Chondrocyte (in vitro differentiated cells): Measurements from ENCODE around the gene FLYWCH2. TPM values are rescaled to one million over a fixed set of nuclear protein-coding genes. Genes with fewer than 3 reads are reported as not detected.
A peak's percentile ranks its signal among the peaks of the same experiment; 100 is the strongest.

Experiments
- DNase-seq: peaks from one replicate; pipeline ENCODE4 v3.0.0; 2021; ENCODE audit warnings: mixed read lengths, low spot score
- H3K27ac Mint-ChIP-seq: one replicate; pipeline ENCODE4 v1.8.0; 2021; ENCODE audit warnings: mild to moderate bottlenecking, moderate library complexity, mixed read lengths; ENCODE audit not compliant: unreplicated experiment
- H3K27me3 Mint-ChIP-seq: 2 replicates; pipeline ENCODE4 v1.8.0; 2021; ENCODE audit warnings: low read depth, mixed read lengths
- H3K36me3 Mint-ChIP-seq: 2 replicates; pipeline ENCODE4 v1.8.0; 2021; ENCODE audit warnings: low read depth, mixed read lengths
- H3K4me1 Mint-ChIP-seq: 2 replicates; pipeline ENCODE4 v1.8.0; 2021; ENCODE audit warnings: low read depth, mild to moderate bottlenecking, mixed read lengths
- H3K4me3 Mint-ChIP-seq: one replicate; pipeline ENCODE4 v1.8.0; 2021; ENCODE audit warnings: mild to moderate bottlenecking, moderate library complexity, mixed read lengths; ENCODE audit not compliant: unreplicated experiment
- H3K9me3 Mint-ChIP-seq: 2 replicates; pipeline ENCODE4 v1.8.0; 2021; ENCODE audit warnings: low read depth, mixed read lengths
- total RNA-seq: library from RNA; stranded (reverse); gene quantifications from 3 replicates; pipeline ENCODE4 v1.2.1, GENCODE V29; 2021
- TF ChIP-seq, protein P1 (sequence below): fragments of 200-600 bp; sonication (generic); IDR thresholded peaks from 2 replicates; pipeline ENCODE4 v1.5.0; 2021; ENCODE audit warnings: antibody characterized with exemption, mild to moderate bottlenecking, moderate library complexity

Gene FLYWCH2
- total RNA-seq, 1 donor from 2014 or later, result 34.7 TPM

DNA sequence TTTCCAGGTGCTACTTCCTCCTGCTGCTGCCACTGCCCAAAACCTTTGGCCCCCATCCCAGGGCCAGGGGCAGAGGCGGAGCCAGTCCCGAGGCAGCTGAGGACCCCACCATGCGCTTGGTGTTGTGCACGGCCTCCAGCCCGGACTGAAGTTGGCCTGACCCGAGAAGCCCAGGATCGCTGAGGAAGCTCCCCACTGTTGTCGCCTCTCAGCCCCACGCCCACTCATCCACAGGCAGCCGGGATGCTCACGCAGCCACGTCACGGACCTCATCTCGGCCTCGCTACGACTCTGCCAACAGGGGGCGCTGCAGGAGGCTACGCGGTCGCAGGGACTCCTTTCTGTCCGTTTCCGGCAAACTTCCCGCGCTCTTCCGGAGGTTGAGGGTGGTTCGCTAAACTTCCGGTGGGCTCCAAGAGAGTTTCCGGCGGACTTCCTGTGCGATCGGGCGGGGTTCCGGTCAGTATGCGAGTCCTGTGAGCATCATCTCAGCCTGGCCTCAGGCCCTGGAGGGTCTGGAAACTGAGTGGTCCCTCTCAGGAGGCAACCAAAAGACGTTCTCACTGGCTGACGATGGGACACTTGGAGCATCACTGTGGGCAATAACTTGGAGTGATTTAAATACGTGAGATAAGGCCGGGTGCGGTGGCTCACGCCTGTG lies 40.5 kb upstream of the FLYWCH2 start:
- H3K27me3 Mint-ChIP-seq, result peaks cover 2% of the 10 kb centered on the region
- H3K4me1 Mint-ChIP-seq, result peaks cover 4% of the 10 kb centered on the region
- no peaks in the 10 kb centered on the region for H3K36me3 Mint-ChIP-seq
- H3K9me3 Mint-ChIP-seq, result no peaks in the 10 kb centered on the region
- H3K4me3 Mint-ChIP-seq, result no peak overlapping the region
- no peak for DNase-seq
- no peak overlapping the region for H3K27ac Mint-ChIP-seq
- TF ChIP-seq, protein P1, sequence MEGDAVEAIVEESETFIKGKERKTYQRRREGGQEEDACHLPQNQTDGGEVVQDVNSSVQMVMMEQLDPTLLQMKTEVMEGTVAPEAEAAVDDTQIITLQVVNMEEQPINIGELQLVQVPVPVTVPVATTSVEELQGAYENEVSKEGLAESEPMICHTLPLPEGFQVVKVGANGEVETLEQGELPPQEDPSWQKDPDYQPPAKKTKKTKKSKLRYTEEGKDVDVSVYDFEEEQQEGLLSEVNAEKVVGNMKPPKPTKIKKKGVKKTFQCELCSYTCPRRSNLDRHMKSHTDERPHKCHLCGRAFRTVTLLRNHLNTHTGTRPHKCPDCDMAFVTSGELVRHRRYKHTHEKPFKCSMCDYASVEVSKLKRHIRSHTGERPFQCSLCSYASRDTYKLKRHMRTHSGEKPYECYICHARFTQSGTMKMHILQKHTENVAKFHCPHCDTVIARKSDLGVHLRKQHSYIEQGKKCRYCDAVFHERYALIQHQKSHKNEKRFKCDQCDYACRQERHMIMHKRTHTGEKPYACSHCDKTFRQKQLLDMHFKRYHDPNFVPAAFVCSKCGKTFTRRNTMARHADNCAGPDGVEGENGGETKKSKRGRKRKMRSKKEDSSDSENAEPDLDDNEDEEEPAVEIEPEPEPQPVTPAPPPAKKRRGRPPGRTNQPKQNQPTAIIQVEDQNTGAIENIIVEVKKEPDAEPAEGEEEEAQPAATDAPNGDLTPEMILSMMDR, result peak; percentile 70

DNA sequence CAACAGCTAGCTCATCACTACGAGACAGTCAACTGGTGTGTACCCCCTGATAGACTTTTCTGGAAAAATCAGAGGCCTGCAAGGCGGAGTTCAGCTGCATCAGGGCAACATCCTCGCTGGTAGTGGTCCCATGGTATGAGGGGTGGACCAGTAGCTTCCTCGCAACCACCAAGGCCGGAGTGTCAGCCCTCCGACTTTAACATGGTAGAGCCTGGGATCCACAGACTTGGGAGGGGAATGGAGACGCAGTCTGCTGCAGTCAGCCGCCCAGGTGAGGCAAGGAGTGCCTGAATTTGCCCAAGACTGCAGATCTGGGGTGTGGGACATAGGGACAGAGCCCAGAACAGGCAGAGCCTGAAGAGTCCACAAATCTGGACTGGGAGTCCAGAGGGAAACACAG lies 39.5 kb upstream of the FLYWCH2 start:
- Mint-ChIP-seq H3K4me3 (no peak overlapping the region), H3K9me3 (no peaks in the 10 kb centered on the region), H3K27me3 (peaks cover 2% of the 10 kb centered on the region), H3K27ac (no peak overlapping the region), H3K4me1 (no peaks in the 10 kb centered on the region), H3K36me3 (no peaks in the 10 kb centered on the region)
- DNase-seq, result no peak
- TF ChIP-seq, protein P1, result no peak

DNA sequence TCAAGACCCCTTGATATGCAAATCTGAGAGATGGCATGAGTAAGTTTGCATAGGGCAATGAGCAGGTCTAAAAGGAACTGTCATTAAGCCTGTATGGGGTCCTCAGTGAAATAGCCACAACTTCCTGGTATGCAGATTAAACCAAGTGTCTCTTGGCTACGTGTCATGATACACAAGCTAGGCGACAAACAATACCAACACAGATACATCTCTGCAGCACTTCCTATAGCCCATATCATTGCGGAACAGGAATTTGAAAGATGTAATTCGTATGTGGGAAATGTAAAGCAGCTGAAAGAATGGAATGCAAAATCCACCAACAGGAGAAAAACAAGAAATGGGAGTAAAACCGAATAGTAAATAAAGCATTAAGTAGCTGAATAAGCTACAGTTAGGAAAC lies 37.9 kb upstream of the FLYWCH2 start:
- no peak for DNase-seq
- Mint-ChIP-seq H3K4me3 (no peak overlapping the region), H3K27me3 (peaks cover 12% of the 10 kb centered on the region), H3K36me3 (no peaks in the 10 kb centered on the region), H3K9me3 (no peaks in the 10 kb centered on the region), H3K27ac (no peak overlapping the region), H3K4me1 (no peaks in the 10 kb centered on the region)
- TF ChIP-seq, protein P1, result no peak

DNA sequence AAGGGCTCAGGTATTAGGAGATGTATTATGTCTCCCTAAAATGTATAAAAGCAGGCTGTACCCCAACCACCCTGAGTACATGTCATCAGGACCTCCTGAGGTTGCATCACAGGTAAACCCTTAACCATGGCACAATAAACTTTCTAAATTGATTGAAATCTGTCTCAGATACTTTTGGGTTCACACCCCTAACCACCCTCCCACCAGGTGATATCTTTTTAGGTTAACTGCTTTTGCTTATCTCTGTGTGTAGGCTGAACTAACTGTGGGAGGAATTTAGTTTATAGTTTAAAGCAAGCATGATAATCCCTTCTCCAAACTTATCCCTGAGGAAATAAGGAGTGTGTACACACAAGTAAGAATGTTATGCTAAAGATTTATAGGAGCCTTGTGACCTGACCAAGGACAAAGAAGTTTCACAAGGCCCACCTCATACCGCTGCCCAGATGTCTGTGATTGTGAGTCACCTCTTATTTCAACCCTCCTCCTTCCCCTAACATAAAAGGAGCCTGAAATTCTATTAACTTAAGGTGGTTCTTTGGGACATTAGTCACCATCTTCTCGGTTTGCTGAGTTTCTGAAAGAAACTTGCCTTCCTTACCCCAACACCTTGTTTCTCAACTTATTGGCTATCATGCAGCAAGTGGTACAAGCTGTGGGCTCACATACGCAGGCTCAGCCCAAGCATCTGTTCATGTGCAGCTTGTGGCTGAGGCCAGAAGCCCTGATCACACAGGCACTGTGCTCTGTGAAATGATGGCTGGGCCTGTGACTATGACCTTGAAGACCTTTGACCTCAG lies 36.3 kb upstream of the FLYWCH2 start:
- no peak overlapping the region for H3K27ac Mint-ChIP-seq
- H3K4me1 Mint-ChIP-seq, result no peaks in the 10 kb centered on the region
- no peaks in the 10 kb centered on the region for H3K36me3 Mint-ChIP-seq
- H3K9me3 Mint-ChIP-seq, result no peaks in the 10 kb centered on the region
- no peak overlapping the region for H3K4me3 Mint-ChIP-seq
- DNase-seq, result no peak
- TF ChIP-seq, protein P1, result no peak
- H3K27me3 Mint-ChIP-seq, result peaks cover 17% of the 10 kb centered on the region

DNA sequence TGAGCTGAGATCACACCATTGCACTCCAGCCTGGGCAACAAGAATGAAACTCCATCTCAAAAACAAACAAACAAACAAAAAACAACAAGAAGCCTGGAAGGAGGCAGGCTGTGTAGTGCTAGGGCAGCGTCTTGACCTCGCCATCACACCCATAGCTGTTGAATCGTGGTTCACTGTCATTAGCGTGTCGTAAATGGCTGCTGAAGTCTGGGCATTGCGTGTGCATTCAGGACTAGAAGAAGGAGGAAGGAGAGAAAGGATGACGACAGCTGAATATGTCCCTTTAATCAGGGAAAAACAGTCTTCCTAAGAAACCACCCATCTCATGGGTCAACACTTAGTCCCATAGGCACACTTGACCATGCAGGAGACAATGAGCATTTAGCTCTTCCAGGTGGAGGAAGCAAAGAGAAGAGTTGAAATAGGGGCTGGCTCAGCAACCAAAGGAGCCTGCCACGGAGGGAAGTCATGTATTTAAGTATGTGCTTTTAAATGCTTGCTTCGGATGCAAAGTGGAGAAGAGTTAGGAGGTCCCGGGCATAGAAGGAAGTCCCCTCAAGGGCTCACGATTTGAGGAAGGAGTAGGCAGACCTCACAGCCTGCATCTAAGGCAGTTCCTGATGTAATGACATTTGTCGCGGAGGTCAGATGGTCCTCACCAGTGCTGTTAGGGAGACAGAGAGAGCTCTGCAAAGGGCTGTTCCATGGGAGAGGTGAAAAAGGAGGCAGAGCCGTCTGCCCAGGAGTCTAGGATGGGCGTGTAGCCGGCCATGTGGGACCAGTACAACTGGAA lies 33.9 kb upstream of the FLYWCH2 start:
- Mint-ChIP-seq H3K4me3 (no peak overlapping the region), H3K27me3 (peaks cover 15% of the 10 kb centered on the region), H3K4me1 (no peaks in the 10 kb centered on the region), H3K9me3 (peaks cover 2% of the 10 kb centered on the region), H3K36me3 (no peaks in the 10 kb centered on the region), H3K27ac (no peak overlapping the region)
- DNase-seq, result no peak
- TF ChIP-seq, protein P1, result no peak
